ENCODE results near the gene ARSK.
"Not testable (repeated sequence)": the region's sequence is repeated elsewhere in the genome, so short reads cannot be mapped to it uniquely, and the experiment has no call there.

Gene ARSK

DNA sequence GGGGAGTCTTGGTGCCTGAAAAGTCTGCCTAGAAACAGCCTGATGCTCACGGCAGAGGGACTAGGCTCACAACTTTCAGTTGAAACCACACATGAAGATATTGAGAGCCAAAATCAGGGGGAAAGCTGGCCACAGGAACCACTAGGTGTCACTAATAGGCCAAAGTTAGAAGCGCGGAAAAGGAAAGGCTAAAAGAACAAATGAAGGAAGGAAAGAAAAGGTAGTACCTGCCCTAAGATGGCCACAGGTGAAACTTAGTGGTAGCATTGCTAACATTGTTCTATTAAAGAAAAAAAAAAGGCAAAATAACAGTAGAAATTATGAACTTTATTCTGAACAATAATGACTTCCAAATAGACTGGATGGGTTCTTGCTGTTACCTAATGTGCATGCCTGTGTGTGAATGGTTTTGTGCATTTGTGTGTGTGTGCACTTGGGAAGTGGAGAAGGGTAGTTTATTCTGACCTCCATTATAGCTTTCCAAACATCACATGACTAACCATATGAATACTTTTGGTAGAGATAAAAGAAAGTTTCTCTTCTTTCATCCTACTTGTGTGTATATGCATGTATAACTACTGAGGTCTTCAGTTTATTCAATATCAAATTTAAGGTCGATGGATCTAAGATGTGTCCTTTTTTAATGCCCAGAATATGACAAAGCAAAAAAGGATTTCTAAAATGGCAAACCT lies 89.6 kb downstream of the ARSK start:
- no peak overlapping the region for H3K4me3 ChIP-seq (ENCODE audit: low read depth, low read length)
- TF ChIP-seq, protein P1, sequence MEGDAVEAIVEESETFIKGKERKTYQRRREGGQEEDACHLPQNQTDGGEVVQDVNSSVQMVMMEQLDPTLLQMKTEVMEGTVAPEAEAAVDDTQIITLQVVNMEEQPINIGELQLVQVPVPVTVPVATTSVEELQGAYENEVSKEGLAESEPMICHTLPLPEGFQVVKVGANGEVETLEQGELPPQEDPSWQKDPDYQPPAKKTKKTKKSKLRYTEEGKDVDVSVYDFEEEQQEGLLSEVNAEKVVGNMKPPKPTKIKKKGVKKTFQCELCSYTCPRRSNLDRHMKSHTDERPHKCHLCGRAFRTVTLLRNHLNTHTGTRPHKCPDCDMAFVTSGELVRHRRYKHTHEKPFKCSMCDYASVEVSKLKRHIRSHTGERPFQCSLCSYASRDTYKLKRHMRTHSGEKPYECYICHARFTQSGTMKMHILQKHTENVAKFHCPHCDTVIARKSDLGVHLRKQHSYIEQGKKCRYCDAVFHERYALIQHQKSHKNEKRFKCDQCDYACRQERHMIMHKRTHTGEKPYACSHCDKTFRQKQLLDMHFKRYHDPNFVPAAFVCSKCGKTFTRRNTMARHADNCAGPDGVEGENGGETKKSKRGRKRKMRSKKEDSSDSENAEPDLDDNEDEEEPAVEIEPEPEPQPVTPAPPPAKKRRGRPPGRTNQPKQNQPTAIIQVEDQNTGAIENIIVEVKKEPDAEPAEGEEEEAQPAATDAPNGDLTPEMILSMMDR (IDR thresholded peaks at IDR 0.05; ENCODE audit: borderline replicate concordance, insufficient read depth, low read depth, low read length): peak; percentile 52; the same call in 1 of the 2 replicates

DNA sequence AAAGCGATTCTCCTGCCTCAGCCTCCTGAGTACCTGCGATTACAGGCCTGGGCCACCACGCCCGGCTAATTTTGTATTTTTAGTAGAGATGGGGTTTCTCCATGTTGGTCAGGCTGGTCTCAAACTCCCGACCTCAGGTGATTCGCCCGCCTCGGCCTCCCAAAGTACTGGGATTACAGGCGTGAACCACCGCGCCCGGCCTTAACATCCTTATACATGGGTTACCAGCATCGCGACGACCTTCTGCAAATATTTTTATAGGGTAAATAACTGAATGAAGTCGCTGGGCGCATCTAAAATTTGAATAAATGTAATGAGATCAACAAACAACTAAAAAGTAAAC lies 91.3 kb downstream of the ARSK start:
- not testable (repeated sequence) for H3K4me3 ChIP-seq (ENCODE audit: low read depth, low read length)

DNA sequence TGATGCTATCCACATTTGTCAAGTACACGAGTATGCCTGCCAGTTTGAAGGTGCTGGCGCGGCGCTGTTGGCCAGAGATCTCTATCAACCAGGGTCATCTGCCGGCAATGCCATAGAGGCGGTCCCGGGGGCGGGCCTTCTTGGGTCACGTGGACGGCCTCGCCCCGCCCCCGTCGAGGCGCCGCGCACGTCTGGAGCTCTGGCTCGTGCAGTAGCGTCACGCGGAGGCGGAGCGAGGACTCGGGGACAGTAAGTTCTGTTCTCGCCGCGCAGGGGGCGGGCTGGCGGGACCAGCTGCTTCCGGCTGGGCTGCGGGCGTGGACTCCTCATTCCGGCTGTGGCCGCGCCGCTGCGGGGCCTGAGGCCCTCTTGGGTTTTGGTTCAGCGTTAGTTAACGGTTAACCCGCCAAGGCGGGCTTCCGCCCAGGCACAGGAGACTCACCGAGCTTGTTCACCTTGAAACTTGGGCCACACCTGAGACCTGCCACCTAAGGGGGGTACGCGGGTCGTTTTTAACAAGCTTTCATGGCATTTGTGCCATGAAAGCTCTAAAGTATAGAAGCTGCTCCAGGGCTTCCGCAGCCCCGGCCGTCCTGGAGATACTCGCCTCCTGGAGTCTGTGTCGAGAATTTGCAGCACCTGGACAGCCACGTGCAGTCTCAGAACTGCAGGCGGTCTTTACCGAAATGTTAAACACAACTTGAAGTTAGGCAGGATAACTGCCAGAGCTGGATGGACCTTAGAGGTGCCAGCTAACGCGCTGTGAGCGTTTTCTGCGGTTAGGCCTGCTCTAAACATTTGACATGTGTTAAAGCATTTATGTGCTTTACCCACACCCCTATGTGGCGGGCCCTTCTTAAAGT lies 91.9 kb downstream of the ARSK start, which contains the start of gene RFESD:
Gene RFESD, plus strand, starts transcription at position 209 of the 863 bp plus-strand sequence. CDS start 5,495 bp downstream, outside the sequence.
- H3K4me3 ChIP-seq (ENCODE audit: low read depth, low read length): peak within 1 kb of the TSS; percentile 51
- TF ChIP-seq, protein P1 (IDR thresholded peaks at IDR 0.05; ENCODE audit: borderline replicate concordance, insufficient read depth, low read depth, low read length): no peak

DNA sequence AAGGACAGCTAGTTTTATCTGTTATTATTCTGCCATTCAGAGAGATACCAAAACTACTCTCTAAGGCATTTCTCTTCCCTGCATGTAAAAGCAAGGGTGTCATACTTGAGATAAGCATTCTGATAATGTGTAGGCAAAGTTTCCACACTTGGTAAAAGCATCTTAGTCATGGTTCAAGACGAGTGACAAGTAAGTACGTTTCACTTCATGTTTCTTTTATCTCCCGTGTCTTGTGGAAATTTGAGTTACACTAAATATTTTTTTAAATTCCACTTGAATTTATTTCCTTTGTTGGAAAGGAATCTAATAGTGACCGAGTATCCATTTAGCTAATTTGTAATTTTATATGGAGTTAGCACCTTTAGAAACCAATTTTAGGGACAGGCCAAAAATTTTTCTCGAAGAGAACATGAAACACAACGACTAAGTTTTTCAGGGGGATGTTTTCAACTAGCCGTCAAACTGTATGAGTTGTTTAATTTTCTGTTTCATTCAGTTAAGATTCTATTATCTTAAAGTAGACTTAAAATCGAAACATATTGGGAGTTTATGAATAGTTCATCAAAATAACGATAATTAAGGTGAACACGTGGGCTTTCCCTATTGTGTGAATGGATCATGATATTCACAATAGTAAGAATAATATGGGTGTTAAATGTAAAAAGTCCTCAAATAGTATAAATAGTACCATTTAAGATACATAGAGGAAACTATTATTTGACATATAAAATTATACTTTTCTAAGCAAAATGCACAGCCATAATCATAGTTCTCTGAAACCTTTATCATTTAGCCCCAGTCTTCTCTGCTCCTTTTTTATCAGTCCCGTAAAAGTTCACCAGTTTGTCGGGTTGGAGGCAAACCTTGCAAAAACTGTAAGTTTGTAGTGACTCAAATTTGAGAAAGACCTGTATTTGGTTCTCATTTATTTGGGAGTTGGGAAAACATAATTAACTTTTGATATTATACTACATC lies 93.3 kb downstream of the ARSK start:
- TF ChIP-seq, protein P1 (IDR thresholded peaks at IDR 0.05; ENCODE audit: borderline replicate concordance, insufficient read depth, low read depth, low read length): no peak
- H3K4me3 ChIP-seq (ENCODE audit: low read depth, low read length): no peak overlapping the region

DNA sequence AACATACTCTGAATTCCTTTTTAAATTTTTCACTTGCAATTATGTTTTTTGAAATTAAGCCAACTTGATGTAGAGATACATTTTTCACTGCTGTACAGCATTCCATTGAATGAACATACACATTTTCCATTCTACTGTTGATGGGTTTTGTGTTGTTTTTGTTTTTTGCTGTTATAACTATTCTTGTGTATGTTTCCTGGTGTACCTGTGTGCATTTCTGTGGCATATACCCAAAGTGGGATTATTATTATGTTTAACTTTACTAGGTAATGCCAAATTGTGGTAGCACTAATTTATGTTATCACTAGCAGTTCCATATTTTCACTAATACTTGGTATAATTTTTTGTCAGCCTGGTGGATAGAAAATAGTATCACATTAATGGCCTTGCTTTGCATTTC lies 94.4 kb downstream of the ARSK start:
- TF ChIP-seq, protein P1 (IDR thresholded peaks at IDR 0.05; ENCODE audit: borderline replicate concordance, insufficient read depth, low read depth, low read length): no peak
- no peak overlapping the region for H3K4me3 ChIP-seq (ENCODE audit: low read depth, low read length)

DNA sequence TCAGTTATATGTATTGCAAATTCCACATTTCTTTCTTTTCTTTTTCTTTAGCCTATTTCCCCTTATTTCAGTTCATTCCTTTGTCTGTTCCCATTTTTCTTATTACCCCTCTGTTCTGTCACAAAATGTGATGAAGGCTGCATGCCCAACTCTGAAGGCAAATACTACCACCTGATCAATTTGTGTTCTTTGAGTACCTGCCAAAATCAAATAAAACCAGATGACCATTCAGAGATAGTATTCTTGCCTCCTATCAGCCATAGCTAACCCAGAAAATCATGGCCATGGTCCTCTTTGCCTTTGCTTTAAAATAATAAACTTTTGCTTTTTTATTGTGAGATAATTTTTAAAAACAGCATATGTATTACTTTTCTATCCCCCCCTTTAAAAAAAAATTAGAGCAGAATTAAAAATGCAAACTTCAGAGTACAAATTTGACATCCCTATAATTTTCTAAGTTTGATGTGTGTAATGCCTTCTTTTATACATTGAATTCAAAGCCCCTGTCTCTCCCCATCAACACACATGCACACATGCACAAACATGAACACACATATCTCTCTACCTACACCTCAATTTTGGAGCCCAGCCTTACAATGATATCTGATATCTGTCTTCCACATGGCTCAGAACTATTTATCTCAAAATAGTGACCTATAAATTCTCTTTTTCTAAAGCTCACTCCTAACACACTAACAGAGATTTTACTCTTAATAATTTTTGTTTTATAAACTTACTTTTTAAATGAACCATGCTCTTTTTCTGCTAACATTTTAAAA lies 95.1 kb downstream of the ARSK start:
- no peak overlapping the region for H3K4me3 ChIP-seq (ENCODE audit: low read depth, low read length)

More for the DNA sequence above, 95.1 kb downstream of the ARSK start:
- TF ChIP-seq, protein P1 (IDR thresholded peaks at IDR 0.05; ENCODE audit: borderline replicate concordance, insufficient read depth, low read depth, low read length): no peak
